Head of caudate nucleus (tissue), 42 donors: ENCODE data around the gene BCL7B.
"Not testable (repeated sequence)": the region's sequence is repeated elsewhere in the genome, so short reads cannot be mapped to it uniquely, and the experiment has no call there.

Experiments used
- DNase-seq, 42 donors: peaks; one replicate each; pipeline versions ENCODE4 v3.0.0 to v3.0.0-alpha.2; 2020 to 2021; ENCODE audit warnings: mixed read lengths in 7 of 42
- intact Hi-C: fragments of 100-400 bp; cut with DNase I; formaldehyde crosslinking; loops from one replicate; pipeline ENCODE4 v1.15.0; 2022

The BCL7B gene

DNA sequence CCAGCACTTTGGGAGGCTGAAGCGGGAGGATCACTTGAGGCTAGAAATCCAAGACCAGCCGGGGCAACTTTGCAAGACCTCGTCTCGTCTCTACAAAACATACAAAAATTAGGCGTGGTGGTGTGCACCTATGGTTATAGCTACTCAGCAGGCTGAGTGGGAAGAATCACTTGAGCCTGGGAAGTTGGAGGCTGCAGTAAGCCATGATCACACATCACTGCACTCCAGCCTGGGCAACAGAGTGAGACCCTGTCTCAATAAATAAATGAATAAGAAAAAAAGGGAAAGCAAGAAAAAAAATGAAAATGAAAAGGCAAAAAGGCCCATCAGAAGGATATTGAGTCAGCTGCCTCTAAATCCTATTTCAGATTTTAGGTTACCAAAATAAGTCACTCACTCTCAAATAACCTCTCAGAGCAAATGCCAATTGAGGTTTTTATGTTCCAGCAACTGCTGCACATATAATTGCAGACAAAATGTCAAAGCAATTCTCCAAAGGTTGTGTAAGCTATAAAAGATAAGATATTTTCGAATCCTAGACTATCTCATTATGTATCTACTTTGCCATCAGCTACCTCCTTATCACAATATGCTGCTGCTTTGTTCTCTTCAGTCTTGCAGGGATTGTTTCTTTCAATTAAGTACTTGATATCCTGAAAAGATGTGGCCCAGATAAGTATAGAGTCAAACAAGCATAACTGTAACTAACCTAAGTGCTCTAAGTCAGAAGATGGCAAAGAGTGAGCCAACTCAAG lies 40.1 kb downstream of the BCL7B start:
- DNase-seq: peak in 3 of 42 donors; percentile 8 to 25 (median 22)
- intact Hi-C loops: no loop called here

DNA sequence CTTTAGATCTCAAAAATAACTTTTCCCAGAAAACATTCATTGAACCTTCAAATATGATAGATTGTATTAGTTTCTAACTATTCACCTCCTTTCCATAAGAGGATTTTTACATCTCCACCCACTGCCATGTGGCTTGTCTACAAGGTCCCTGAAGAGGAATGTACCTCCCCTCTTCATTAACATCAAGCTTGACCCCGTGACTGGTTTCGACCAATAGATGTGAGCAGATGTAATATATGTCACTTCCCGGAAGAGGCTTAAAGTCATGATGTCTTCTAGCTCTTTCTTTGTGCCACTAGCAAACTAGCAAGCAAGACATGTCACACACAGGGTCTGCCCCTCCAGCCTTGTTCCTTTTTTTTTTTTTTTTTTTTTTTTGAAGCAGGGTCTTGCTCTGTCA lies 42.3 kb downstream of the BCL7B start:
- intact Hi-C loops: no loop called here
- peak in 1 of 42 donors; percentile 5 for DNase-seq

DNA sequence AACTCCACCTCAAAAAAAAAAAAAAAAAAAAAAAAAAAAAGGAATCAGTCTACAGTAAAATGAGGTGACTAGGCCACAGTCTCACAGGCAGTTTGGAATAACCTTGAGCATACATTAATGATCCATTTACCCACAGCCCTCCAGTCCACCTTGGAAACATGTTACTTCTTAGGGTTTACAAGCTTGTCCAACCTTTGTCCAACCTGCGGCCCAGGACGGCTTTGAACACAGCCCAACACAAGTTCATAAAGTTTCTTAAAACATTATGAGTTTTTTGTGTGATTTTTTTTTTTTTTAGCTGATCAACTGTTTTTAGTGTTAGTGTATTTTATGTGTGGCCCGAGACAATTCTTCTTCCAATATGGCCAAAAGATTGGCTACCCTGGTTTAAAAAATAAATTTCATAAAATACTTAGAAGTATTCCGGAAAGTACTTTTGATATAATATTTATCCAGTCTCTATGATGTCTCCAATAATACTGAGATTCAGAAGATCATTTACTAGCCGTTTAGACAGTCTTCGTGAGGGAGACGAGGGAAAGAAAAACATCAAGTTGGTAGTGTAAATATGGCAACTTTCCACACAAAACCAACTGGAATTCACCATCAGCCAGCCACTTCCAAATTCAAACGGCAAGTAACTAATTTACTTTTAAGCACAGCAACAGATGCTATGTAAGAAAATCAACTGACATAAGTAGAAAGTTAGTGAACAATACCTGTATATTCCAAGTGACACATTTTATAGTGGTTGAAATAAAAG lies 45.3 kb downstream of the BCL7B start:
- peak in 1 of 42 donors; percentile 12 for DNase-seq
- intact Hi-C loops: no loop called here

DNA sequence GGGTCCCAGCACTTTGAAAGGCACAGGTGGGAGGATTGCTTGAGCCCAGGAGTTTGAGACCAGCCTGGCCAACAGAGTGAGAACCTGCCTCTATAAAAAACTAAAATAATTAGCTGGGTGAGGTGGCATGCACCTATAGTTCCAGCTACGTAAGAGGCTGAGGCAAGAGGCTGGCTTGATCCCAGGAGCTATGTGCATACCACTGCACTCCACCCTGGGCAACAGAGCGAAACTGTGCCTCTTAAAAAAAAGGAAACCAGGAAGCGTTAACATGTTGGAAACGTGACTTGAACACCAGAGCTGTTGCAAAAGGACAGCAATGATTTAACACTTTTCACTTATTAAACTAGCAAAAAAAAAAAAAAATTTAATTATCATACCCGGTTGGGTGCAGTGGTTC lies 48.0 kb downstream of the BCL7B start:
- intact Hi-C loops: no loop called here
- no peak for DNase-seq

DNA sequence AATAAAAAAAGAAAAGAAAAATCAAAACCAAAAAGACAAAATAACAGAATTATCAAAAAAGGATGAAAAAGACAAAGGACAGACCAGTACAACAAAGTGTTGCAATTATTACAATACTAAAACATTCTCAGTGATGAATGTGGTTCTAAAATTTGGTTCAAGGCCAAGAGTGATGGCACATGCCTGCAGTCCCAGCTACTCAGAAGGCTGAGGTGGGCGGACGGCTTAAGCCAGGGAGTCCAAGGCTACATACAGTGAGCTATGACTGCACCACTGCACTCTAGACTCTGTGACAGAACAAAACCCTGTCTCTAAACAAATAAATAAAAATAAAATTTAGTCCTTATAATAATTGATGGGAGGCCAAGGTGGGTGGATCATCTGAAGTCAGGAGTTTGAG lies 49.9 kb downstream of the BCL7B start:
- intact Hi-C loops: no loop called here

DNA sequence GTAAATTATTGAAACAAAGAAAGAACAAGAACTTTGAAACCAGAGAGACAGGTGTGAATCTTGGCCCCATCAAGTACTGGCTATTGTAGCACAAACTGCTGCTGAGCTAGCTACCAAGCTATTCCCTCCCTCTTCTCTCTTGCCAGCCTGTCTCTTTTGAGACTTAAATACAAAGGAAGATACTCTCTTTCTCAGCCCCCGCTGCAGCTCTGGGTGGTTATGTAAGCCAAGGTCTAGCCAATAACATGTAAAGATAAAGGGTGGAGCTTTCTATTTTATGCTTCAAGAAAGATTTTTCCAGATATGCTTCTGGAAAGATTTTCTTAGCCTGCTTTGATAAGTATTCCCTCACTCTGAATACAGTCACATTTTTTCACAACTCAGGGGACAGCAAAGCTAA lies 52.6 kb downstream of the BCL7B start:
- DNase-seq: peak in 40 of 42 donors; percentile 25 to 83 (median 62)
- intact Hi-C loops: no loop called here

More for the DNA sequence above, 49.9 kb downstream of the BCL7B start:
- no peak for DNase-seq

DNA sequence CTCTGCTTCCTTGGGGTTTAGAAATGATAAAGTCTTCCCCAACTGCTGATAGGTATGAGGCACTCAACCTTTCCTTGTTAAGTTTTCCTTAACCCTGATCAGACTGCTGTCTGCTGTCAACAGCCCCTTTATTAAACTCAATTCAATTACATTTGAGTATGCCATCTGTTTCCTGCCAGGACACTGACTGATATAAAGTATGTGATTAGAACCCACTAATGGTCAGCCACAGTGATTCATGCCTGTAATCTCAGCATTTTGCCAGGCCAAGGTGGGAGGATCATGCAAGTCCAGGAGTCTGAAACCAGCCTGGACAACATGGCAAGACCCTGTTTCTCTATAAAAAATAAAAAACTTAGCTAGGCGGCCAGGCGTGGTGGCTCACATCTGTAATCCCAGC lies 53.5 kb downstream of the BCL7B start:
- no peak for DNase-seq
- intact Hi-C loops: no loop called here

DNA sequence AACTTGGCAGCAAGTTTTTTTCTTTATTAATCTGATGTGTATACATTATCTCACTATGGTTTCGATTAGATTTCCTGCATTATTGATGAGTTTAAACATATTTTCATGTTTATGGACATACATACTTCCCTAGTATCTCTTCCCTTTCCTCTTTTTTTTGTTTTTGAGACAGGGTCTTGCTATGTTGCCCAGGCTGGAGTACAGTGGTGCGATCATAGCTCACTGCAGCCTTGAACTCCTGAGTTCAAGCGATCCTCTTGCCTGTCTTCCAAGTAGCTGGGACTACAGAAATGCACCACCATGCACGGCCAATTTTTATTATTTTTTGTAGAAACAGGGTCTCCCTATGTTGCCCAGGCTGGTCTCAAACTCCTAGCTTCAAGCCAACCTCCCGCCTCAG lies 54.3 kb downstream of the BCL7B start:
- DNase-seq: no peak
- intact Hi-C loops: no loop called here

DNA sequence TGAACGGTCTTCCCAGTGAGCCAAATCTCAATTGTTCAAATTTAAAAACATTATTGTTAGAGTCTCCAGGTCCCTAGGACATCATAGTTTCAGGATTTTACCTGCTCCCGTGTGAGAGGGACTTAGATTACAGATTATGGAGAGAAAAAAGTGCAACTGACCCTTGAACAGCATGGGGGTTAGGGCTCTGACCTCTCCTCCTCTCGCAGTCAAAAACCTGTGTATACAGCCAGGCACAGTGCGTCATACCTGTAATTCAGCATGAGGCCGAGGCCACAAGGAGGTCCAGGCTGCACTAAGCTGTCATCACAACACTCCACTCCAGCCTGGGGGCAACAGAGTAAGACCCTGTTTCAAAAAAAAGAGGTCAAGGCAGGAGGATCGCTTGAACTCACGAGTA lies 60.9 kb downstream of the BCL7B start:
- DNase-seq: no peak

DNA sequence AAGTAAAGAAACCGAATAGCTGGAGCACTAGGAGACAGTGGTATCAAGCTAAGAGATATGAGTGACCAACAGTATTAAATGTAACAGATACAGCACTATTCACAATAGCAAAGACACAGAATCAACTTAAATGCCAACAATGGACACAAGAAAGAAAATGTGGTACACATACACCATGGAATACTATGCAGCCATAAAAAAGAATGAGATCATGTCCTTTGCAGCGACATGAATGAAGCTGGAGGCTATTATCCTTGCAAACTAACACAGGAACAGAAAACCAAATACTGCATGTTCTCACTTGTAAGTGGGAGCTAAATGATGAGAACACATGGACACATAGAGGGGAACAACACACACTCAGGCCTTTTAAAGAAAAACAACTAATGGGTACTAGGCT lies 62.0 kb downstream of the BCL7B start:
- intact Hi-C loops, DNase-seq: not testable (repeated sequence)

More for the DNA sequence above, 60.9 kb downstream of the BCL7B start:
- intact Hi-C loops: no loop called here

DNA sequence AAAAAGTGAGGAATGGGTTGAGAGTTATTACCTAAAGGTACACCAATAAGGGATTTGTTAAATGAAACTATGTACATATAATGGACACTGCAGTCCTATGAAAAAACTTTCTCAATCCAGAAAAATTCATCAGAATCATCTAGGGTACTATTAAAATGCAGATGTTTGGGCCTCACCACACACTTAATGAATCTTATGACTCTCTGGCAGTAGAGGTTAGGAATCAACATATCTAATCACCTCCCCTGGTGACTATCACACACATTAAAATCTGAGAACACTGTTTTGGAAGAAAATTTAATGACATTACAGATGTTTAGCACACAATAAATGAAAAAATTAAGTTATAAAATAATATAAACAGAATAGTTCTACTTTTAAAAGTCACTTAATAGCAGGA lies 67.5 kb downstream of the BCL7B start:
- intact Hi-C loops: no loop called here
- no peak for DNase-seq

DNA sequence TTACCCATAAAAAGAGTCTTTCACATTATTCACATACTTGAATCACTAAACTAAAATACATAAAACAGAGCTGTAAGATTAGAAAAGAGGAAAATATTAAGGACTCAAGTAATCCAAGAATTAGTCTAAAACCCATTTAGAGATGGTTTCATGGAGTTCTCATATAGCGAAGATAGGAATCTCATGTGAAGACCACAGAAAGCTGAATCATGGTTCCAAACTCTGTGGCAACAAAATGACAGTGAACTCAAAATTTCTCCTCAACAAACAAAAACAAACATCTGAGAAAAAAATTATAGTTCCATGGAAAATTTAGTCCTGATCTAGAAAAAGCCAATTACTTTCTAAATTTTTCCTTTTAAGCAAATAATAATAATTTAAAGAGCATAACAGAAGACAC lies 70.0 kb downstream of the BCL7B start:
- intact Hi-C loops: no loop called here
- no peak for DNase-seq
